ENCODE measurements around the gene VARS1. TPM values are rescaled to one million over a fixed set of nuclear protein-coding genes. Genes with fewer than 3 reads are reported as not detected.
"Not testable (repeated sequence)": the region's sequence is repeated elsewhere in the genome, so short reads cannot be mapped to it uniquely, and the experiment has no call there.

VARS1 gene
- total RNA-seq, 4 donors from 2014 or later: 39.2 to 53.9 (median 46.9) TPM

DNA sequence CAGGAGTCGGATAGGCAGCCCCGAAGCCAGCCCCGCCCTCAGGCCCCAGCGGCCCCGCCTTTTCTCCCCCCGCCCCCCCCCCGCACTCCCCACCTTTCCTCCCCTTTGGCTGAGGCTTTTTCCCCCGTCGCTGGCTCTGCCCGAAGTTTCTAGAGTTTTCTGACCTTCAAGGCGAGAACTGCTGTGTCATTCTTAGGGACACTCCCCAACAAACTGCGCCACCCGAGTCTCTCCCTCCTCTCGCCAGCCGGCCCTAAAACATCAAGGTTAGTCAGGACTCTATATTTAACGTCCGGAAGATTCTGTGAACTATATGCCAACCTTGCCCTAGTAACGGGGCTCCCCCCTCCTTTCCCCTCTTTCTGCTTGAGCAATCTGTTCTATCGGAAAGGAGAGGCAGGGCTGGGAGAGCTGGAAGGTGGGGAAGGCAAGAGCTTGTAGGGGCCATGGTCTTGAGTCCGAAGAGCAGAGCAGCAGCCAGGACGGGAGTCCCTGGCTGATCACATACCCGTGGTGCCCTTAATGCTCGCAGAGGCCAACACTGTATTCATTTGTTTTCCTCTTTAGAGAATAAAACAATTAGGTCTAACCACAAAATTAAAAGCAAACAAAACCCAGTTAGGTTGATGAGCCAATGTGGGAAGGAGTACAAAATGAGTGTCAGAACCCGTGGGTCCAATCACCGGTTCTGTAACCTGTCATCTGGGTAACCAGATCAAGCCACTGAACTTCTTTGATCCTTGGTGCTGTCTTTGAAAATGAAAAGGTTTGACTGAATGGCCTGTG lies 26.7 kb upstream of the VARS1 start:
- intact Hi-C loops (cut with DNase I; ENCODE audit: low total_unique reads): no loop called here
- TF ChIP-seq POLR2A (IDR thresholded peaks at IDR 0.05): peak in 1 of 2 donors; percentile 50
- TF ChIP-seq CTCF (IDR thresholded peaks at IDR 0.05): no peak
- peak; percentile 88 to 97 for DNase-seq (ENCODE audit: low spot score in 2 of 2)
- 1 to 2% methylated on average over 25 of the region's 25 CpGs for WGBS, 2 donors
- peak overlapping the region; percentile 19 for H3K4me3 ChIP-seq (ENCODE audit: low read depth, poor library complexity, severe bottlenecking)

GRCh38 chr6:31821301-31822035 lies 25.9 kb upstream of the VARS1 start:
- H3K4me3 ChIP-seq (ENCODE audit: low read depth, poor library complexity, severe bottlenecking): peak overlapping the region; percentile 18
- TF ChIP-seq POLR2A (IDR thresholded peaks at IDR 0.05) (no peak), CTCF (IDR thresholded peaks at IDR 0.05) (no peak)
- WGBS, 2 donors: 4 to 5% methylated on average over 39 of the region's 39 CpGs
- intact Hi-C loops (cut with DNase I; ENCODE audit: low total_unique reads): no loop called here
- DNase-seq (ENCODE audit: low spot score in 2 of 2): peak in 1 of 2 donors; percentile 95

- intact Hi-C loops (cut with DNase I; ENCODE audit: low total_unique reads); H3K4me3 ChIP-seq (ENCODE audit: low read depth, poor library complexity, severe bottlenecking); DNase-seq (ENCODE audit: low spot score in 2 of 2): not testable (repeated sequence)
- WGBS, 2 donors: 67 to 79% methylated on average over 9 to 10 of the region's 10 CpGs
Measured at GRCh38 chr6:31820399-31820798, 24.8 kb upstream of the VARS1 start.

DNA sequence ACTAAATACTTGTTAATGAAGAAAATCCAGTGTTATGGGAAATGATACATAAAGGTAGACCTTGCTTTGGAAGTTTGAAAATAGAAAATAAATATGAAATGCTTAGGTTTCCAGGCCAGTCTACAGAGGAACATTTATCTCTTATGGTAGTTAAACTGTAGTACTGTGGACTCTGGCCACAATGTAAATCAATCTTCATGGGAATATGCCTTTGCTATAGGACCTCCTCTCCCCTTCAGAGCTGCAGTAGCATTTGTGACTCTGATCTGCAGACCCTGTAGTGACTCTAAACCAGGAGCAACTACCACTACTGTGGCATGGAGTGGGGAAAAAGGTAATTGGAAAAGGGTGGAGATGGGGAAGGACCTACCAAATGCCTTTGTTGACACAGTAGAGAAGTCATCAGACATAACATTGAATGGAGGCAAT lies 24.3 kb upstream of the VARS1 start:
- H3K4me3 ChIP-seq (ENCODE audit: low read depth, poor library complexity, severe bottlenecking): no peak overlapping the region
- intact Hi-C loops (cut with DNase I; ENCODE audit: low total_unique reads): no loop called here
- no peak for TF ChIP-seq CTCF (IDR thresholded peaks at IDR 0.05)
- DNase-seq (ENCODE audit: low spot score in 2 of 2): no peak

DNA sequence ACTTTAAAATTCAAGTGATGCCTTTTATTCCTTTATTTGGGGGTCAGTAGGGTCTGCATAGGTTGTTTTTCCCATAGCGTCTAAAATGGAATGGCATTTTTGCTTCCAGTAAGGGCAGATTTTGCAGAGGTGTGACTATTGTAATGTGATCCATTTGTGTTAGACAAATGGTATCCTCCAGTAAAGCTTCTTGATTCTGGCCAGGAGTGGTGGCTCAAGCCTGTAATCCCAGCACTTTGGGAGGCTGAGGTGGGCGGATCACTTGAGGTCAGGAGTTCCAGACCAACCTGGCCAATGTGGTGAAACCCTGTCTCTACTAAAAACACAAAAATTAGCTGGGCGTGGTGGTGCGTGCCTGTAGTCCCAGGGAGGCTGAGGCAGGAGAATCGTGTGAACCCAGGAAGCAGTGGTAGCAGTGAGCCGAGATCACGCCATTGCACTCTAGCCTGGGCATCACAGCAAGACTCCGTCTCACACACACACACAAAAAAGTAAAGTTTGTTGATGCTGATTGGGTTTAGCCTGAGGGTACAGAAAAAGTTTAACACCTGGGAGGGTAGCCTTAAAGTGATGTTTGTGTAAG lies 22.5 kb upstream of the VARS1 start:
- not testable (repeated sequence) for DNase-seq (ENCODE audit: low spot score in 2 of 2)

DNA sequence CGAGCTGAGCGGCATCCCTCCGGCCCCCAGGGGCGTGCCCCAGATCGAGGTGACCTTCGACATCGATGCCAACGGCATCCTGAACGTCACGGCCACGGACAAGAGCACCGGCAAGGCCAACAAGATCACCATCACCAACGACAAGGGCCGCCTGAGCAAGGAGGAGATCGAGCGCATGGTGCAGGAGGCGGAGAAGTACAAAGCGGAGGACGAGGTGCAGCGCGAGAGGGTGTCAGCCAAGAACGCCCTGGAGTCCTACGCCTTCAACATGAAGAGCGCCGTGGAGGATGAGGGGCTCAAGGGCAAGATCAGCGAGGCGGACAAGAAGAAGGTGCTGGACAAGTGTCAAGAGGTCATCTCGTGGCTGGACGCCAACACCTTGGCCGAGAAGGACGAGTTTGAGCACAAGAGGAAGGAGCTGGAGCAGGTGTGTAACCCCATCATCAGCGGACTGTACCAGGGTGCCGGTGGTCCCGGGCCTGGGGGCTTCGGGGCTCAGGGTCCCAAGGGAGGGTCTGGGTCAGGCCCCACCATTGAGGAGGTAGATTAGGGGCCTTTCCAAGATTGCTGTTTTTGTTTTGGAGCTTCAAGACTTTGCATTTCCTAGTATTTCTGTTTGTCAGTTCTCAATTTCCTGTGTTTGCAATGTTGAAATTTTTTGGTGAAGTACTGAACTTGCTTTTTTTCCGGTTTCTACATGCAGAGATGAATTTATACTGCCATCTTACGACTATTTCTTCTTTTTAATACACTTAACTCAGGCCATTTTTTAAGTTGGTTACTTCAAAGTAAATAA lies 21.8 kb upstream of the VARS1 start:
- 28 to 31% methylated on average over 16 of the region's 37 CpGs for WGBS, 2 donors
- H3K4me3 ChIP-seq (ENCODE audit: low read depth, poor library complexity, severe bottlenecking): peak overlapping the region; percentile 38
- DNase-seq (ENCODE audit: low spot score in 2 of 2); intact Hi-C loops (cut with DNase I; ENCODE audit: low total_unique reads): not testable (repeated sequence)

More for the DNA sequence above, 22.5 kb upstream of the VARS1 start:
- intact Hi-C loops (cut with DNase I; ENCODE audit: low total_unique reads): not testable (repeated sequence)
- WGBS, 2 donors: 11 to 29% methylated on average over 8 of the region's 8 CpGs
- H3K4me3 ChIP-seq (ENCODE audit: low read depth, poor library complexity, severe bottlenecking): peak overlapping the region; percentile 20

Measured in lower leg skin (tissue), 4 donors.